K562 (cell line): Measurements from ENCODE around the gene TMEM131. TPM values are rescaled to one million over a fixed set of nuclear protein-coding genes. Genes with fewer than 3 reads are reported as not detected.

Experiments used
- ATAC-seq: fragments of 200-7000 bp; cut with Tn5 transposase; 3 replicates; pipeline ENCODE4 v1.9.1; 2020; ENCODE audit warnings: moderate library complexity
- BruUV-seq: library from RNA; stranded (reverse); fragments of 400-500 nt; replicated peaks from 2 replicates; lab custom pipeline; 2021; lab: Mats Ljungman, UMichigan
- CTCF ChIA-PET: fragments of 300-600 bp; formaldehyde crosslinking; extraction: SDS; loops from one replicate; lab custom pipeline; 2021; ENCODE audit warnings: low intra/inter-chr PET ratio; lab: Yijun Ruan, JAX
- POLR2A ChIA-PET: fragments of 300-600, 350-650 bp; sonication (Branson Sonifier 250); formaldehyde crosslinking; extraction: SDS; loops from one replicate; lab custom pipeline; 2021; ENCODE audit warnings: antibody characterized with exemption, inconsistent platforms; lab: Yijun Ruan, JAX
- DNase-seq, 4 experiments: peaks; one replicate each; pipeline versions ENCODE4 v3.0.0 to v3.0.0-alpha.2; 2011 to 2018; ENCODE audit warnings: low spot score in 3 of 4, mixed read lengths in 3 of 4; ENCODE audit errors: extremely low read depth in 1 of 4
- FAIRE-seq: peaks from 2 replicates; lab custom pipeline; 2011; peaks lifted over from hg19 to GRCh38; lab: Jason Lieb, UNC
- H2AFZ ChIP-seq: 2 replicates; pipeline ENCODE4 v1.6.0; 2011; ENCODE audit warnings: low read depth, low read length, control low read depth, inconsistent platforms
- H3K27ac ChIP-seq: fragments of 200-600 bp; 3 replicates; pipeline ENCODE4 v1.8.0; 2011; ENCODE audit warnings: low read depth, mild to moderate bottlenecking, control low read depth, inconsistent platforms, low read length, moderate library complexity, mixed read lengths; ENCODE audit errors: extremely low read depth
- H3K27me3 ChIP-seq, 2 experiments: fragments of 300-600 bp in 1 of 2; 2 replicates in 1 of 2; 3 replicates in 1 of 2; pipeline versions ENCODE4 v1.6.0 to v1.8.0; 2011; ENCODE audit warnings: inconsistent platforms in 2 of 2, low read length in 2 of 2, mild to moderate bottlenecking in 1 of 2, mixed read lengths in 1 of 2, moderate library complexity in 1 of 2; ENCODE audit not compliant: control insufficient read depth in 2 of 2, insufficient read depth in 2 of 2
- H3K36me3 ChIP-seq: fragments of 300-600 bp; 3 replicates; pipeline ENCODE4 v1.8.0; 2011; ENCODE audit warnings: mild to moderate bottlenecking, low read length, inconsistent platforms; ENCODE audit not compliant: control insufficient read depth, insufficient read depth
- H3K4me1 ChIP-seq, 2 experiments: fragments of 200-600 bp in 1 of 2; replicated peaks in 1 of 2; 2 replicates in 1 of 2; 3 replicates in 1 of 2; pipeline versions ENCODE4 v1.5.1 to v1.8.0; 2011; ENCODE audit warnings: inconsistent platforms in 2 of 2, low read length in 2 of 2, mild to moderate bottlenecking in 1 of 2, mixed read lengths in 1 of 2, moderate library complexity in 1 of 2; ENCODE audit not compliant: control insufficient read depth in 2 of 2, insufficient read depth in 2 of 2
- H3K4me2 ChIP-seq: 2 replicates; pipeline ENCODE4 v1.6.1; 2011; ENCODE audit warnings: low read length, control low read depth, inconsistent platforms, mixed read lengths; ENCODE audit not compliant: insufficient read depth
- H3K4me3 ChIP-seq: fragments of 200-600 bp; sonication (generic), shearing (Covaris generic); 2 replicates; pipeline ENCODE4 v1.5.1; 2016; ENCODE audit warnings: control low read depth, inconsistent platforms
- H3K79me2 ChIP-seq: fragments of 200-600 bp; 3 replicates; pipeline ENCODE4 v1.8.0; 2011; ENCODE audit warnings: low read length, inconsistent platforms; ENCODE audit not compliant: control insufficient read depth, insufficient read depth
- H3K9ac ChIP-seq, 2 experiments: 2 replicates each; pipeline versions ENCODE4 v1.6.0 to v1.6.1; 2011; ENCODE audit warnings: low read depth in 2 of 2, low read length in 2 of 2, control low read depth in 1 of 2, inconsistent platforms in 1 of 2, mild to moderate bottlenecking in 1 of 2, mixed read lengths in 1 of 2; ENCODE audit not compliant: insufficient read depth in 1 of 2
- H3K9me1 ChIP-seq: one replicate; pipeline ENCODE4 v1.6.0; 2011; ENCODE audit warnings: inconsistent platforms, mild to moderate bottlenecking, low read length, moderate library complexity; ENCODE audit not compliant: control insufficient read depth, insufficient read depth
- H3K9me3 ChIP-seq: replicated peaks from 2 replicates; pipeline ENCODE4 v1.5.1; 2011; ENCODE audit warnings: low read depth, low read length, inconsistent platforms; ENCODE audit not compliant: control insufficient read depth, insufficient read depth
- H4K20me1 ChIP-seq: replicated peaks from 2 replicates; pipeline ENCODE4 v1.6.1; 2011; ENCODE audit warnings: low read length, inconsistent platforms, mixed read lengths; ENCODE audit not compliant: control insufficient read depth, insufficient read depth
- EWSR1 ChIP-seq: fragments of 450-650 bp; IDR thresholded peaks from 2 replicates; pipeline ENCODE4 v1.6.1; 2018; ENCODE audit warnings: borderline replicate concordance, mild to moderate bottlenecking, low read depth, moderate library complexity; ENCODE audit not compliant: partially characterized antibody
- FUS ChIP-seq: fragments of 200-400 bp; formaldehyde crosslinking; optimal IDR thresholded peaks from 2 replicates; pipeline ENCODE3; 2017; ENCODE audit warnings: low read depth, low read length
- GABPB1 ChIP-seq: sonication (generic); formaldehyde crosslinking; IDR thresholded peaks from 2 replicates; pipeline ENCODE4 v1.8.0; 2022; ENCODE audit warnings: mild to moderate bottlenecking, missing genetic modification reagents
- MBD2 ChIP-seq: sonication (generic); IDR thresholded peaks from 2 replicates; pipeline ENCODE4 v1.6.1; 2016; ENCODE audit warnings: low read depth, borderline replicate concordance
- MITF ChIP-seq: IDR thresholded peaks from 2 replicates; pipeline ENCODE4 v1.6.1; 2014; ENCODE audit warnings: antibody characterized with exemption
- MYBL2 ChIP-seq, 2 experiments: fragments of 450-650 bp in 1 of 2; sonication (generic) in 1 of 2; formaldehyde crosslinking in 1 of 2; IDR thresholded peaks; 2 replicates each; pipeline versions ENCODE4 v1.6.1 to v1.8.1; 2017 to 2022; ENCODE audit warnings: borderline replicate concordance in 1 of 2, inconsistent platforms in 1 of 2, low read depth in 1 of 2, mild to moderate bottlenecking in 1 of 2, missing genetic modification reagents in 1 of 2, moderate library complexity in 1 of 2
- PYGO2 ChIP-seq: fragments of 450-650 bp; IDR thresholded peaks from 2 replicates; pipeline ENCODE4 v1.6.1; 2016; ENCODE audit warnings: mild to moderate bottlenecking, missing genetic modification characterization, moderate library complexity, missing compliant biosample characterization
- SAFB2 ChIP-seq: fragments of 200-400 bp; formaldehyde crosslinking; IDR thresholded peaks from 2 replicates; pipeline ENCODE4 v1.6.1; 2018; ENCODE audit warnings: borderline replicate concordance, low read length, low read depth, moderate library complexity; ENCODE audit not compliant: severe bottlenecking
- ZNF133 ChIP-seq: fragments of 250-450 bp; sonication (Bioruptor Pico); IDR thresholded peaks from 2 replicates; pipeline ENCODE4 v1.4.0; 2020; ENCODE audit warnings: mild to moderate bottlenecking
- ZNF512 ChIP-seq: IDR thresholded peaks from 2 replicates; pipeline ENCODE4 v1.6.1; 2016; ENCODE audit warnings: missing genetic modification characterization, missing compliant biosample characterization
- ZNF695 ChIP-seq: fragments of 450-650 bp; formaldehyde crosslinking; IDR thresholded peaks from 2 replicates; pipeline ENCODE4 v1.4.0; 2020; ENCODE audit warnings: mild to moderate bottlenecking, moderate library complexity
- WGBS: fragments of 100-300 bp; shearing (Covaris generic); methylation state at CpG from one replicate; pipeline ENCODE4 v1.1.6; 2016; ENCODE audit warnings: low coverage, mixed read lengths; ENCODE audit not compliant: insufficient coverage; ENCODE audit errors: missing lambda C conversion rate; 5-methylcytosine and 5-hydroxymethylcytosine counted together
- in situ Hi-C: fragments of 300-500 bp; cut with MboI; formaldehyde crosslinking; loops from 4 replicates; pipeline ENCODE4 v1.15.0; 2018; ENCODE audit warnings: inconsistent platforms, mixed read lengths
- intact Hi-C: fragments of 100-400 bp; cut with micrococcal nuclease; formaldehyde crosslinking; loops from 2 replicates; pipeline ENCODE4 v1.14.2; 2022
- polyA plus RNA-seq, 8 experiments: library from polyadenylated mRNA; depleted of rRNA in 4 of 8; stranded (reverse) in 5 of 8; unstranded in 3 of 8; fragments of >200 nt; fragmentation: Nextera tagmentation in 2 of 8; fragmentation: Illumina TruSeq in 1 of 8; extraction: Ambion mirVana in 2 of 8; extraction: Trizol in 1 of 8; gene quantifications; 2 replicates each; pipeline versions ENCODE4 v1.2.1 to v1.2.3, GENCODE V29; 2011 to 2014; ENCODE audit warnings: inconsistent platforms in 1 of 8, missing spikeins in 1 of 8
- total RNA-seq, 7 experiments: library from RNA; depleted of rRNA in 6 of 7; stranded (reverse); fragments of >200 nt in 6 of 7; fragmentation: Illumina TruSeq in 2 of 7; extraction: Trizol in 2 of 7; gene quantifications; 2 replicates each; pipeline versions ENCODE4 v1.2.1 to v1.2.3, GENCODE V29; 2011 to 2021; ENCODE audit warnings: low replicate concordance in 1 of 7
- TF ChIP-seq, protein P1 (sequence below): fragments of 450-650 bp; IDR thresholded peaks from 2 replicates; pipeline ENCODE4 v1.6.1; 2016
- TF ChIP-seq, protein P2 (sequence below): fragments of 250-450 bp; sonication (Bioruptor Pico); IDR thresholded peaks from 2 replicates; pipeline ENCODE4 v1.4.0; 2020

The TMEM131 gene
- total and polyA plus RNA-seq, 9 of the 15 experiments (the other 6 are each of a cell fraction or from before 2014, with no cell fraction given), result 2.5 to 21.1 (median 12.4) TPM

DNA sequence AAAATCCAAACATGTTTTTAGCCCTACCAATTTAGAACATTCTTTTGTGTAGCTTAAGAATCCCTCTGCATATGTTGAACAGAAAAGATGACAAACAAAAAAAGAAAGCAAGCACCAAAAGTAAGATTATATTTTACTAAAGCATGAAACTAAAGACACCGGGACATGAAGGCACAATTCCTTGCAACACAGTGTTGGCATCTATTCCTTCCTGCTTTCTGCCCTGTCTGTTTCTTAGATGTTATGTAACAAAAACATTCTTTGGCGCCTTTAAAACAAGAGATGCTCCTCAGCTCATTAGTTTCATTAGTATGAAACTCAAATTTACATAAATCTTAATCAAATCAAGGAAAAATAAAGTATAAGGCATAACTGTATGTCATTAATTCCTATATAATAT lies 106.6 kb downstream of the TMEM131 start:
- no peak for DNase-seq
- H3K4me1 ChIP-seq, result no peaks in the 10 kb centered on the region
- no peak overlapping the region for H3K4me3 ChIP-seq
- ChIA-PET POLR2A (no interaction called here), CTCF (no interaction called here)
- in situ Hi-C loops (no loop called here), intact Hi-C loops (no loop called here)
- H3K9ac ChIP-seq, result no peak overlapping the region
- no peaks in the 10 kb centered on the region for H3K27me3 ChIP-seq
- H2AFZ ChIP-seq, result no peak overlapping the region
- H3K4me2 ChIP-seq, result no peak overlapping the region
- H3K9me3 ChIP-seq, result peaks cover 9% of the 10 kb centered on the region; the same call in 1 of the 2 replicates
- H3K79me2 ChIP-seq, result no peaks in the 10 kb centered on the region
- no peak overlapping the region for H3K27ac ChIP-seq
- 88% methylated on average over 2 of the region's 2 CpGs for WGBS
- no peaks in the 10 kb centered on the region for H4K20me1 ChIP-seq
- H3K36me3 ChIP-seq, result peaks cover 24% of the 10 kb centered on the region; the same call in 2 of the 3 replicates
- no peaks in the 10 kb centered on the region for H3K9me1 ChIP-seq
- no TSS peak for BruUV-seq
- no peak for ATAC-seq
- no peak for FAIRE-seq
- TF ChIP-seq MBD2, result no peak
- TF ChIP-seq, protein P1, sequence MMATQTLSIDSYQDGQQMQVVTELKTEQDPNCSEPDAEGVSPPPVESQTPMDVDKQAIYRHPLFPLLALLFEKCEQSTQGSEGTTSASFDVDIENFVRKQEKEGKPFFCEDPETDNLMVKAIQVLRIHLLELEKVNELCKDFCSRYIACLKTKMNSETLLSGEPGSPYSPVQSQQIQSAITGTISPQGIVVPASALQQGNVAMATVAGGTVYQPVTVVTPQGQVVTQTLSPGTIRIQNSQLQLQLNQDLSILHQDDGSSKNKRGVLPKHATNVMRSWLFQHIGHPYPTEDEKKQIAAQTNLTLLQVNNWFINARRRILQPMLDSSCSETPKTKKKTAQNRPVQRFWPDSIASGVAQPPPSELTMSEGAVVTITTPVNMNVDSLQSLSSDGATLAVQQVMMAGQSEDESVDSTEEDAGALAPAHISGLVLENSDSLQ, result no peak
- TF ChIP-seq SAFB2, result no peak
- no peak for TF ChIP-seq MITF
- TF ChIP-seq FUS, result no peak
- no peak for TF ChIP-seq PYGO2
- TF ChIP-seq ZNF512, result no peak
- no peak for TF ChIP-seq ZNF695 (CRISPR knock-in tag)
- no peak for TF ChIP-seq ZNF133 (CRISPR knock-in tag)
- no peak for TF ChIP-seq MYBL2 (IDR thresholded peaks at IDR 0.05; ENCODE audit: low read depth)
- TF ChIP-seq MYBL2 (CRISPR knock-in tag; IDR thresholded peaks at IDR 0.05; ENCODE audit: borderline replicate concordance), result no peak
- TF ChIP-seq, protein P2, sequence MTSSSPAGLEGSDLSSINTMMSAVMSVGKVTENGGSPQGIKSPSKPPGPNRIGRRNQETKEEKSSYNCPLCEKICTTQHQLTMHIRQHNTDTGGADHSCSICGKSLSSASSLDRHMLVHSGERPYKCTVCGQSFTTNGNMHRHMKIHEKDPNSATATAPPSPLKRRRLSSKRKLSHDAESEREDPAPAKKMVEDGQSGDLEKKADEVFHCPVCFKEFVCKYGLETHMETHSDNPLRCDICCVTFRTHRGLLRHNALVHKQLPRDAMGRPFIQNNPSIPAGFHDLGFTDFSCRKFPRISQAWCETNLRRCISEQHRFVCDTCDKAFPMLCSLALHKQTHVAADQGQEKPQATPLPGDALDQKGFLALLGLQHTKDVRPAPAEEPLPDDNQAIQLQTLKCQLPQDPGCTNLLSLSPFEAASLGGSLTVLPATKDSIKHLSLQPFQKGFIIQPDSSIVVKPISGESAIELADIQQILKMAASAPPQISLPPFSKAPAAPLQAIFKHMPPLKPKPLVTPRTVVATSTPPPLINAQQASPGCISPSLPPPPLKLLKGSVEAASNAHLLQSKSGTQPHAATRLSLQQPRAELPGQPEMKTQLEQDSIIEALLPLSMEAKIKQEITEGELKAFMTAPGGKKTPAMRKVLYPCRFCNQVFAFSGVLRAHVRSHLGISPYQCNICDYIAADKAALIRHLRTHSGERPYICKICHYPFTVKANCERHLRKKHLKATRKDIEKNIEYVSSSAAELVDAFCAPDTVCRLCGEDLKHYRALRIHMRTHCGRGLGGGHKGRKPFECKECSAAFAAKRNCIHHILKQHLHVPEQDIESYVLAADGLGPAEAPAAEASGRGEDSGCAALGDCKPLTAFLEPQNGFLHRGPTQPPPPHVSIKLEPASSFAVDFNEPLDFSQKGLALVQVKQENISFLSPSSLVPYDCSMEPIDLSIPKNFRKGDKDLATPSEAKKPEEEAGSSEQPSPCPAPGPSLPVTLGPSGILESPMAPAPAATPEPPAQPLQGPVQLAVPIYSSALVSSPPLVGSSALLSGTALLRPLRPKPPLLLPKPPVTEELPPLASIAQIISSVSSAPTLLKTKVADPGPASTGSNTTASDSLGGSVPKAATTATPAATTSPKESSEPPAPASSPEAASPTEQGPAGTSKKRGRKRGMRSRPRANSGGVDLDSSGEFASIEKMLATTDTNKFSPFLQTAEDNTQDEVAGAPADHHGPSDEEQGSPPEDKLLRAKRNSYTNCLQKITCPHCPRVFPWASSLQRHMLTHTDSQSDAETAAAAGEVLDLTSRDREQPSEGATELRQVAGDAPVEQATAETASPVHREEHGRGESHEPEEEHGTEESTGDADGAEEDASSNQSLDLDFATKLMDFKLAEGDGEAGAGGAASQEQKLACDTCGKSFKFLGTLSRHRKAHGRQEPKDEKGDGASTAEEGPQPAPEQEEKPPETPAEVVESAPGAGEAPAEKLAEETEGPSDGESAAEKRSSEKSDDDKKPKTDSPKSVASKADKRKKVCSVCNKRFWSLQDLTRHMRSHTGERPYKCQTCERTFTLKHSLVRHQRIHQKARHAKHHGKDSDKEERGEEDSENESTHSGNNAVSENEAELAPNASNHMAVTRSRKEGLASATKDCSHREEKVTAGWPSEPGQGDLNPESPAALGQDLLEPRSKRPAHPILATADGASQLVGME (CRISPR knock-in tag), result no peak
- no peak for TF ChIP-seq GABPB1 (CRISPR knock-in tag)
- no peak for TF ChIP-seq EWSR1
